Measurements from ENCODE around the gene ATCAY.

- TF ChIP-seq CTCF (IDR thresholded peaks at IDR 0.05; ENCODE audit: low read depth, low read length), result no peak
- no peak for TF ChIP-seq EZH2phosphoT487 (IDR thresholded peaks at IDR 0.05; ENCODE audit: low read depth)
Measured at GRCh38 chr19:3880471-3881271, at the start of gene ATCAY.

Data from OCI-LY3 (cell line).